Cardiac fibroblast (primary cell): ENCODE measurements around the gene ABHD17C.

ENCODE experiments used
- DNase-seq, 2 donors: peaks; one replicate each; pipeline versions ENCODE4 v3.0.0 to v3.0.0-alpha.2; 2010; ENCODE audit warnings: low read depth in 2 of 2
- H3K4me3 ChIP-seq, 2 donors: replicated peaks in 1 of 2; 1 replicate in 1 of 2; 2 replicates in 1 of 2; pipeline ENCODE4 v1.5.1; 2011; ENCODE audit warnings: low read depth in 2 of 2, low read length in 2 of 2, mild to moderate bottlenecking in 2 of 2, moderate library complexity in 1 of 2
- TF ChIP-seq, protein P1 (sequence below): IDR thresholded peaks from one replicate; pipeline ENCODE4 v1.5.1; 2011; ENCODE audit warnings: low read depth, mild to moderate bottlenecking, low read length, inconsistent platforms

The ABHD17C gene

DNA sequence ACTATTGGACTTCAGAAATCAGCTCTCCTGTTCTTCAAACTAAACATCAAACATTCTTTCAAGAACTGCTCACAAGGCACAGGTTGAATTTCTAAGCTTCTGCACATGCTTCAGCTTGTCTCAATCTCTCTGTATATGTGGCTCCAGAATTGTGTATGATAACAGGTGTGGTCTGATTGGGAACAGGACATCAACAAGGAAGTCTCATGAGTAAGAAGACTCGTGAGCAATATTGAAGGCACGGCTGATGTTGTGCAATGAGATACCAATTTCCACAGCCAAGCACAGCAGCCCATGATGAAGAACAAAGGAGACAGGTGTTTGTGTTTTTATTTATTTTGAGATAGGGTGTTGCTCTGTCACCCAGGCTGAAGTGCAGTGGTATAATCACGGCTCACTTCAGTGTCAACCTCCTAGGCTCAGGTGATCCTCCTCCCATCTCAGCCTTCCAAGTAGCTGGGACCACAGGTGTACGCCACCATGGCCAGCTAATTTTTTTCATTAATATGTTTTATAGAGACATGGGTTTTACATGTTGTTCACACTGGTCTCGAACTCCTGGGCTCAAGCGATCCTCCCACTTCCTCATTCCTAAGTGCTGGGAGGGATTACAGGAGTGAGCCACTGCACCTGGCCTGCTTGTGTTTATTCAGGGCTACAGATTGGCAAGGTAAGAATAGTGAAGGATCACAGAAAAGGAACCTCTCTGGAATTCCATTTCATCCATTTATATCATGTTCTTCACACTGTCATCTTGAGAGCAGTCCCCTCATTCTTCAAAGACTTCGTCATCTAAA is 32.2 kb upstream of the ABHD17C start:
- DNase-seq, result no peak
- no peak overlapping the region for H3K4me3 ChIP-seq
- TF ChIP-seq, protein P1, sequence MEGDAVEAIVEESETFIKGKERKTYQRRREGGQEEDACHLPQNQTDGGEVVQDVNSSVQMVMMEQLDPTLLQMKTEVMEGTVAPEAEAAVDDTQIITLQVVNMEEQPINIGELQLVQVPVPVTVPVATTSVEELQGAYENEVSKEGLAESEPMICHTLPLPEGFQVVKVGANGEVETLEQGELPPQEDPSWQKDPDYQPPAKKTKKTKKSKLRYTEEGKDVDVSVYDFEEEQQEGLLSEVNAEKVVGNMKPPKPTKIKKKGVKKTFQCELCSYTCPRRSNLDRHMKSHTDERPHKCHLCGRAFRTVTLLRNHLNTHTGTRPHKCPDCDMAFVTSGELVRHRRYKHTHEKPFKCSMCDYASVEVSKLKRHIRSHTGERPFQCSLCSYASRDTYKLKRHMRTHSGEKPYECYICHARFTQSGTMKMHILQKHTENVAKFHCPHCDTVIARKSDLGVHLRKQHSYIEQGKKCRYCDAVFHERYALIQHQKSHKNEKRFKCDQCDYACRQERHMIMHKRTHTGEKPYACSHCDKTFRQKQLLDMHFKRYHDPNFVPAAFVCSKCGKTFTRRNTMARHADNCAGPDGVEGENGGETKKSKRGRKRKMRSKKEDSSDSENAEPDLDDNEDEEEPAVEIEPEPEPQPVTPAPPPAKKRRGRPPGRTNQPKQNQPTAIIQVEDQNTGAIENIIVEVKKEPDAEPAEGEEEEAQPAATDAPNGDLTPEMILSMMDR, result no peak

DNA sequence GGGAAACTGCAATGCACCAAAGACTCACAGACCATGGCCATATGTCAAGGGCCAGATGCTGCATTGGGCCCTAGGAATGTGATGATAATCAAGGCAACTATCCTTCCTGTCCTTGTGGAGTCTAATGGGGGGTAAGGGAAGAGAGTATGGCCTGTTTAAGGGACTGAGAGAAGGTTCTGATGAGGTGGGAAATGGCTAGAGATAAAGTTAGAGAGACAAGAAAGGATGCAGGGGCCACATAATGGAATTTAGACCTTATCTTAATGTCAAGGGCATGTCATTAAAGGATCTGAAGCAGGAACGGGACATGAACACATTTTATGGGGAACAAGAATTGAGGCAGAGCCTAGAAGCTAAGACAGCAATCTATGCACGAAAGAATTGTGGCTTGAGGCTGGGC is 30.0 kb upstream of the ABHD17C start:
- DNase-seq, result no peak
- TF ChIP-seq, protein P1, result no peak
- no peak overlapping the region for H3K4me3 ChIP-seq

DNA sequence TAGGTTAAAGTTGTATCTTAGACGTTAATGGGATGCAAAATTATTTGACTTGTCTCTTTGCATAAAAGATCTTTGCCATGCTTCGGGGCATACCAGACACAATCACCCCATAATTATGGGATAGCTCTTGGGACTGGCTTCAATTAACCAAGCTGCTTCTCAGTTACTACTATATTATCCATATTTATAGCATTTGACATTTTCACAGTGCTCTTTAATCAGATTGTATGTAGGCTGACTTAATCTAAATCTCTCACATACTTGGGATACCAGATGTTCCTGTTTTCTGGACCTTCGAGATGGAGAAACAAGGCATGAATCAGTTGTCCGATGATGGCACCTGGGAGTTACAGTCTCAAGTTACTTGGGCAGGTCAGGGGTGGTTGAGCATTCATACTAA is 27.2 kb upstream of the ABHD17C start:
- DNase-seq, result no peak
- TF ChIP-seq, protein P1, result no peak
- H3K4me3 ChIP-seq, result no peak overlapping the region

DNA sequence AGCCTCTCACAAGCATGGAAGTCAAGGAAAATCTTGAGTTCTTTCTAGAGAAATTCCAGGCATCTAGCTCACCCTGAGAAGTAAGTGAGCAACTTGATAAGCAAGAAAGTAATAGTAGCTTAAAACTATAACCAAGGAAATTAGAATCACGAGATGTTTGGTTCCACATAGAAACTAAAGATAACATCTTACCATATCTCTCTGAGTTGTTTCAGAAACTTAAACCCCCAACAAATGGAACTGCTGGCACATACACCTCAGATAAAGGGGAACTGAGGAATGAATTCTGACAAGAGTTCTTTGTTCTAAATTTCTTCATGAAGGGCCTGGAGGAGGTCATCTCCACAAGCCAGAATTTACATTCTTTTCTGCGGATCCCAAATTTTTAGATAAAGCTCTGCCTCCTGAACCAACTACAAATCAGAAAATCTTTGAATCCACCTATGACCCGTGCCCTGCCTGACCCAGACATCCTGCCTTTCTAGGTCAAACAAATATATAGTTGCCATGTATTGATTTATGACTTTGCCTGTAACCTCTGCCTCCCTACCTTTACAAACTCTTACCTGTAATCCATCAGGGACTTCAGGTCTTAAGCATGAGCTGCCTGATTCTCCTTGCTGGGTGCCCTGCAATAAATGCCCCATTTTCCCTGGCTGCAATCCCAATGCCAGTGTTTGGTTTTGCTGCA is 26.4 kb upstream of the ABHD17C start:
- TF ChIP-seq, protein P1, result no peak
- no peak overlapping the region for H3K4me3 ChIP-seq
- no peak for DNase-seq

DNA sequence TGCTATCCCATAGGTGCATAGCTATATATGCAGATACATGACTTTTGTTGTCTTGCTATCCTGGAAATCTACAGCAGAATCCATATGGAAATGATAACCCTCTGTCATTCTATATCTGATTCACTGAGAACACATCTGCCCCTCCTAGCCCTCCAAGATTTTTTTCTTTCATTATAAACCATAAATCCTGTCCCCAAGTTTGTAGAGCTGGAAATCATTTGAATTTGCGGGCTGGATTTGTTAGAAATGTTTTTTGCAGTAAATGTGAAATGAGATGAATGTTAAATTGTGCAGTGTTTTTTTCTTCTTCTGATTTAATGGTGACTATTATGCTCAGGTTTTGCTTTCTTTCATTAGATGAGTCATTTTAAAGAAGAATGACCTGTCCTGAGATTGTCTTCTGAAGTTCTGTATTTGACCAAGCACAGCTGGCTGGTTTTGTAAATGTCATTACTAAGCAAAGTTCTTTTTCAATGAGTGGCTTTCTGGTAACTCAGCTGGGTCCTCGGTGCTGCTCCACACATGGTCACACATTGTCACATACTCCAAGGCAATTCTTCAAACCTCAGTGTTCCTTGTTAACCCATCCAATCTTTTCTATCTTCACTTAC is 25.3 kb upstream of the ABHD17C start:
- DNase-seq, result peak in 1 of 2 donors; percentile 61
- TF ChIP-seq, protein P1, result no peak
- no peak overlapping the region for H3K4me3 ChIP-seq

DNA sequence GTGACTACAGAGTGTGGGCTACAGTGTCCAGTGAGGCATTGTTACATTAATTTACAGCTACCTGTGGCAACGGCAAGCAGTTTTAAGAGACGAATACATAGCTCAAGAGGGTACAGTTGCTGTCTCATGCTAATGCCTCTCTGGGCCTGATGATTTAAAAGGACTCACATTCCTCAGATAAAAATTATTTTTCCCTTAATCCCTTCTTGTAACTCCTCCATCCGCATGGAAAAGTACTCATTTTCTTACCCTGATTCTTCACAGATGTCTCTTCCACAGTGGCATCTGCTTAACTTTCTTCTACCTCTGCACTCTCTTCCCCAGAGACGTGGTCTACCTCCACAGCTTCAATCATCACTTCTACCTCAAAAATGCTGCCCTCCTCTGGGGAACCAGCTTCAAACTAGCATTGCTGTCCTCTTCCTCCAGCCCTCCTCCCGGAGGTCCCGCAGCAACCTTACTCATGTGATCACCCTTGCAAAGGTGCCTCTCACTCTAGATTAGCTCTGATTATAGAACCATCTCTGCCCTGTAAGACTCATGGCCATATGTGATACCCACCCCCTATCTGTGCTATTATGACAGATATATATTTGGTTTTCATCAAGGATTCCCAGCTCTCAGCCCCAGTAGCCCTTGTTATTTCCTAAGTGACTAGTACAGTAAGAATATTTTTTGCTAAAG is 21.4 kb upstream of the ABHD17C start:
- no peak for DNase-seq
- H3K4me3 ChIP-seq, result no peak overlapping the region
- TF ChIP-seq, protein P1, result no peak
